M059J (cell line): ENCODE data around the gene HSBP1L1. TPM values are rescaled to one million over a fixed set of nuclear protein-coding genes. Genes with fewer than 3 reads are reported as not detected.

Source experiments
- DNase-seq: peaks from one replicate; pipeline ENCODE4 v3.0.0-alpha.2; 2012; ENCODE audit warnings: low read depth
- total RNA-seq: library from RNA; depleted of rRNA; stranded (reverse); fragments of >200 nt; shearing (Covaris generic); gene quantifications from 2 replicates; pipeline ENCODE4 v1.2.3, GENCODE V29; 2014

HSBP1L1 gene
- total RNA-seq, 1 experiment from 2014 or later = 6.8 TPM

GRCh38 chr18:79961527-79962291 is 2.7 kb upstream of the HSBP1L1 start:
- DNase-seq = no peak

- no peak for DNase-seq
Measured at GRCh38 chr18:79962311-79962710, 2.1 kb upstream of the HSBP1L1 start.

GRCh38 chr18:79962835-79963657 is 1.4 kb upstream of the HSBP1L1 start:
- DNase-seq = no peak

- no peak for DNase-seq
Measured at GRCh38 chr18:79963658-79964329, 649 bp upstream of the HSBP1L1 start.

- peak; percentile 67 for DNase-seq
Measured at GRCh38 chr18:79965119-79965902, 868 bp downstream of the HSBP1L1 start.

GRCh38 chr18:79970419-79971133 is 6.1 kb downstream of the HSBP1L1 start:
- no peak for DNase-seq

- DNase-seq = no peak
Measured at GRCh38 chr18:79971211-79971952, 6.9 kb downstream of the HSBP1L1 start.

- no peak for DNase-seq
Measured at GRCh38 chr18:79971986-79972385, 7.5 kb downstream of the HSBP1L1 start.

GRCh38 chr18:79972720-79973119 is 8.3 kb downstream of the HSBP1L1 start:
- no peak for DNase-seq

GRCh38 chr18:79973517-79973916 is 9.1 kb downstream of the HSBP1L1 start:
- DNase-seq = no peak

GRCh38 chr18:79974025-79974654 is 9.7 kb downstream of the HSBP1L1 start:
- DNase-seq = no peak

- DNase-seq = no peak
Measured at GRCh38 chr18:79975043-79975442, 10.6 kb downstream of the HSBP1L1 start.

- no peak for DNase-seq
Measured at GRCh38 chr18:79975985-79976680, 11.7 kb downstream of the HSBP1L1 start.

GRCh38 chr18:79979843-79980242 is 15.4 kb downstream of the HSBP1L1 start:
- DNase-seq = no peak

GRCh38 chr18:79980585-79980984 is 16.1 kb downstream of the HSBP1L1 start:
- DNase-seq = no peak

GRCh38 chr18:79982736-79983135 is 18.3 kb downstream of the HSBP1L1 start:
- peak; percentile 35 for DNase-seq

GRCh38 chr18:79983253-79983652 is 18.8 kb downstream of the HSBP1L1 start:
- no peak for DNase-seq

- no peak for DNase-seq
Measured at GRCh38 chr18:79983793-79984192, 19.4 kb downstream of the HSBP1L1 start.

- DNase-seq = no peak
Measured at GRCh38 chr18:79985172-79985571, 20.7 kb downstream of the HSBP1L1 start.
